HepG2 (cell line): ENCODE results near the gene JMJD6. TPM values are rescaled to one million over a fixed set of nuclear protein-coding genes. Genes with fewer than 3 reads are reported as not detected.

Experiments
- ETV5 ChIP-seq: IDR thresholded peaks from 2 replicates; pipeline ENCODE4 v1.6.1; 2018; ENCODE audit warnings: missing biosample characterization, missing genetic modification reagents, inconsistent platforms, borderline replicate concordance
- HIC2 ChIP-seq: sonication (generic); formaldehyde crosslinking; IDR thresholded peaks from 2 replicates; pipeline ENCODE4 v1.9.0; 2022; ENCODE audit warnings: low read depth, missing genetic modification reagents
- HNF4G ChIP-seq, 2 experiments: sonication (generic) in 1 of 2; formaldehyde crosslinking in 1 of 2; IDR thresholded peaks; 2 replicates each; pipeline versions ENCODE4 v1.4.0 to v1.6.1; 2011 to 2020; ENCODE audit warnings: borderline replicate concordance in 2 of 2, low read depth in 2 of 2, mild to moderate bottlenecking in 2 of 2, low read length in 1 of 2, missing genetic modification reagents in 1 of 2, moderate library complexity in 1 of 2
- HNRNPL ChIP-seq: fragments of 200-400 bp; formaldehyde crosslinking; IDR thresholded peaks from 2 replicates; pipeline ENCODE4 v1.6.1; 2017; ENCODE audit warnings: mild to moderate bottlenecking, low read depth, low read length
- KDM6A ChIP-seq: IDR thresholded peaks from 2 replicates; pipeline ENCODE4 v1.6.1; 2016; ENCODE audit warnings: low read depth
- MIXL1 ChIP-seq: IDR thresholded peaks from 2 replicates; pipeline ENCODE4 v1.6.1; 2016
- NFIC ChIP-seq: IDR thresholded peaks from 2 replicates; pipeline ENCODE4 v1.6.1; 2012; ENCODE audit warnings: mild to moderate bottlenecking, low read length, inconsistent platforms
- PPARG ChIP-seq: conservative IDR thresholded peaks from 2 replicates; pipeline ENCODE4 v1.6.1; 2016; ENCODE audit warnings: missing biosample characterization, missing genetic modification reagents
- SALL2 ChIP-seq: sonication (generic); formaldehyde crosslinking; IDR thresholded peaks from 2 replicates; pipeline ENCODE4 v1.8.1; 2023; ENCODE audit warnings: mild to moderate bottlenecking, missing genetic modification reagents, inconsistent platforms
- TBP ChIP-seq: sonication (generic); formaldehyde crosslinking; IDR thresholded peaks from 2 replicates; pipeline ENCODE4 v1.5.0; 2020; ENCODE audit warnings: missing genetic modification reagents
- ZNF431 ChIP-seq: sonication (generic); formaldehyde crosslinking; IDR thresholded peaks from 2 replicates; pipeline ENCODE4 v1.9.0; 2022; ENCODE audit warnings: missing genetic modification reagents, low read depth, mild to moderate bottlenecking, borderline replicate concordance
- ZNF44 ChIP-seq: sonication (generic); formaldehyde crosslinking; IDR thresholded peaks from 2 replicates; pipeline ENCODE4 v1.5.1; 2020; ENCODE audit warnings: mild to moderate bottlenecking, missing genetic modification reagents
- ZNF550 ChIP-seq: sonication (generic); formaldehyde crosslinking; IDR thresholded peaks from 2 replicates; pipeline ENCODE4 v1.4.0; 2020; ENCODE audit warnings: mild to moderate bottlenecking, missing genetic modification reagents, borderline replicate concordance
- ZNF670 ChIP-seq: sonication (generic); formaldehyde crosslinking; IDR thresholded peaks from 2 replicates; pipeline ENCODE4 v1.8.0; 2022; ENCODE audit warnings: mild to moderate bottlenecking, missing genetic modification reagents, borderline replicate concordance
- ZNF674 ChIP-seq: sonication (generic); formaldehyde crosslinking; IDR thresholded peaks from 2 replicates; pipeline ENCODE4 v1.5.0; 2020; ENCODE audit warnings: low read depth, mild to moderate bottlenecking, missing genetic modification reagents
- ZNF782 ChIP-seq: sonication (generic); formaldehyde crosslinking; IDR thresholded peaks from 2 replicates; pipeline ENCODE4 v1.4.0; 2020; ENCODE audit warnings: missing genetic modification reagents, mild to moderate bottlenecking, borderline replicate concordance
- polyA plus RNA-seq, 8 experiments: library from polyadenylated mRNA; depleted of rRNA in 3 of 8; stranded (reverse) in 7 of 8; unstranded in 1 of 8; fragments of >200 nt; fragmentation: Illumina TruSeq in 4 of 8; extraction: Trizol in 4 of 8; gene quantifications; 2 replicates each; pipeline versions ENCODE4 v1.2.1 to v1.2.3, GENCODE V29; 2011 to 2016; ENCODE audit warnings: low read depth in 4 of 8, missing spikeins in 1 of 8, mixed read lengths in 1 of 8; ENCODE audit not compliant: insufficient read depth in 1 of 8
- total RNA-seq, 5 experiments: library from RNA; depleted of rRNA; stranded (reverse); fragments of >200 nt; fragmentation: Illumina TruSeq; extraction: Trizol; gene quantifications; 2 replicates each; pipeline ENCODE4 v1.2.3, GENCODE V29; 2016; ENCODE audit warnings: low read depth in 1 of 5
- TF ChIP-seq, protein P1 (sequence below): sonication (generic); formaldehyde crosslinking; IDR thresholded peaks from 2 replicates; pipeline ENCODE4 v1.4.0; 2020; ENCODE audit warnings: missing genetic modification reagents, mild to moderate bottlenecking, borderline replicate concordance
- TF ChIP-seq, protein P2 (sequence below): sonication (generic); formaldehyde crosslinking; conservative IDR thresholded peaks from 2 replicates; pipeline ENCODE4 v1.8.1; 2023; ENCODE audit warnings: missing genetic modification reagents
- TF ChIP-seq, protein P3 (sequence below): sonication (generic); formaldehyde crosslinking; IDR thresholded peaks from 2 replicates; pipeline ENCODE4 v1.4.0; 2020; ENCODE audit warnings: missing genetic modification reagents

JMJD6 gene
- total and polyA plus RNA-seq, 2 of the 13 experiments (the other 11 are each of a cell fraction or from before 2014, with no cell fraction given), result 33.6 to 41.0 TPM

- TF ChIP-seq, protein P1, sequence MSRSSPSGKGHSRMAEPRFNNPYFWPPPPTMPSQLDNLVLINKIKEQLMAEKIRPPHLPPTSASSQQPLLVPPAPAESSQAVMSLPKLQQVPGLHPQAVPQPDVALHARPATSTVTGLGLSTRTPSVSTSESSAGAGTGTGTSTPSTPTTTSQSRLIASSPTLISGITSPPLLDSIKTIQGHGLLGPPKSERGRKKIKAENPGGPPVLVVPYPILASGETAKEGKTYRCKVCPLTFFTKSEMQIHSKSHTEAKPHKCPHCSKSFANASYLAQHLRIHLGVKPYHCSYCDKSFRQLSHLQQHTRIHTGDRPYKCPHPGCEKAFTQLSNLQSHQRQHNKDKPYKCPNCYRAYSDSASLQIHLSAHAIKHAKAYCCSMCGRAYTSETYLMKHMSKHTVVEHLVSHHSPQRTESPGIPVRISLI (CRISPR knock-in tag), result 0 out of 2 replicates have a peak, but pooled peaks have one; percentile 41
- TF ChIP-seq NFIC (no peak), TBP (CRISPR knock-in tag) (no peak), PPARG (CRISPR knock-in tag) (no peak), ZNF431 (no peak; the same call in 1 of the 2 replicates), ZNF44 (CRISPR knock-in tag) (peak; percentile 68), ZNF670 (CRISPR knock-in tag) (peak; percentile 91; the same call in 1 of the 2 replicates), SALL2 (CRISPR knock-in tag) (0 out of 2 replicates have a peak, but pooled peaks have one; percentile 42), HNF4G (IDR thresholded peaks at IDR 0.05; ENCODE audit: borderline replicate concordance, low read depth, low read length) (no peak), HNF4G (CRISPR knock-in tag; IDR thresholded peaks at IDR 0.05; ENCODE audit: borderline replicate concordance, low read depth) (peak; percentile 86; the same call in 1 of the 2 replicates), MIXL1 (0 out of 2 replicates have a peak, but pooled peaks have one; percentile 49), HIC2 (CRISPR knock-in tag) (peak; percentile 68; the same call in 1 of the 2 replicates), KDM6A (CRISPR knock-in tag) (0 out of 2 replicates have a peak, but pooled peaks have one; percentile 37), HNRNPL (peak; percentile 67; the same call in 1 of the 2 replicates), ZNF550 (CRISPR knock-in tag) (peak; percentile 87; the same call in 1 of the 2 replicates), ZNF782 (0 out of 2 replicates have a peak, but pooled peaks have one; percentile 49), ETV5 (CRISPR knock-in tag) (peak; percentile 96), ZNF674 (CRISPR knock-in tag) (no peak)
- TF ChIP-seq, protein P2, sequence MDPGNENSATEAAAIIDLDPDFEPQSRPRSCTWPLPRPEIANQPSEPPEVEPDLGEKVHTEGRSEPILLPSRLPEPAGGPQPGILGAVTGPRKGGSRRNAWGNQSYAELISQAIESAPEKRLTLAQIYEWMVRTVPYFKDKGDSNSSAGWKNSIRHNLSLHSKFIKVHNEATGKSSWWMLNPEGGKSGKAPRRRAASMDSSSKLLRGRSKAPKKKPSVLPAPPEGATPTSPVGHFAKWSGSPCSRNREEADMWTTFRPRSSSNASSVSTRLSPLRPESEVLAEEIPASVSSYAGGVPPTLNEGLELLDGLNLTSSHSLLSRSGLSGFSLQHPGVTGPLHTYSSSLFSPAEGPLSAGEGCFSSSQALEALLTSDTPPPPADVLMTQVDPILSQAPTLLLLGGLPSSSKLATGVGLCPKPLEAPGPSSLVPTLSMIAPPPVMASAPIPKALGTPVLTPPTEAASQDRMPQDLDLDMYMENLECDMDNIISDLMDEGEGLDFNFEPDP (CRISPR knock-in tag), result no peak
- TF ChIP-seq, protein P3, sequence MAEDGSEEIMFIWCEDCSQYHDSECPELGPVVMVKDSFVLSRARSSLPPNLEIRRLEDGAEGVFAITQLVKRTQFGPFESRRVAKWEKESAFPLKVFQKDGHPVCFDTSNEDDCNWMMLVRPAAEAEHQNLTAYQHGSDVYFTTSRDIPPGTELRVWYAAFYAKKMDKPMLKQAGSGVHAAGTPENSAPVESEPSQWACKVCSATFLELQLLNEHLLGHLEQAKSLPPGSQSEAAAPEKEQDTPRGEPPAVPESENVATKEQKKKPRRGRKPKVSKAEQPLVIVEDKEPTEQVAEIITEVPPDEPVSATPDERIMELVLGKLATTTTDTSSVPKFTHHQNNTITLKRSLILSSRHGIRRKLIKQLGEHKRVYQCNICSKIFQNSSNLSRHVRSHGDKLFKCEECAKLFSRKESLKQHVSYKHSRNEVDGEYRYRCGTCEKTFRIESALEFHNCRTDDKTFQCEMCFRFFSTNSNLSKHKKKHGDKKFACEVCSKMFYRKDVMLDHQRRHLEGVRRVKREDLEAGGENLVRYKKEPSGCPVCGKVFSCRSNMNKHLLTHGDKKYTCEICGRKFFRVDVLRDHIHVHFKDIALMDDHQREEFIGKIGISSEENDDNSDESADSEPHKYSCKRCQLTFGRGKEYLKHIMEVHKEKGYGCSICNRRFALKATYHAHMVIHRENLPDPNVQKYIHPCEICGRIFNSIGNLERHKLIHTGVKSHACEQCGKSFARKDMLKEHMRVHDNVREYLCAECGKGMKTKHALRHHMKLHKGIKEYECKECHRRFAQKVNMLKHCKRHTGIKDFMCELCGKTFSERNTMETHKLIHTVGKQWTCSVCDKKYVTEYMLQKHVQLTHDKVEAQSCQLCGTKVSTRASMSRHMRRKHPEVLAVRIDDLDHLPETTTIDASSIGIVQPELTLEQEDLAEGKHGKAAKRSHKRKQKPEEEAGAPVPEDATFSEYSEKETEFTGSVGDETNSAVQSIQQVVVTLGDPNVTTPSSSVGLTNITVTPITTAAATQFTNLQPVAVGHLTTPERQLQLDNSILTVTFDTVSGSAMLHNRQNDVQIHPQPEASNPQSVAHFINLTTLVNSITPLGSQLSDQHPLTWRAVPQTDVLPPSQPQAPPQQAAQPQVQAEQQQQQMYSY (CRISPR knock-in tag), result no peak
Measured at GRCh38 chr17:76700617-76701470, 25.6 kb downstream of the JMJD6 start (continued).
